HG03139 (cell line): ENCODE results near the gene TMEM185B.
"Not testable (repeated sequence)": the region's sequence is repeated elsewhere in the genome, so short reads cannot be mapped to it uniquely, and the experiment has no call there.

ENCODE experiments used
- ATAC-seq: cut with Tn5 transposase; IDR thresholded peaks from one replicate; pipeline ENCODE4 v1.9.1; 2021; ENCODE audit not compliant: unreplicated experiment

Gene TMEM185B

DNA sequence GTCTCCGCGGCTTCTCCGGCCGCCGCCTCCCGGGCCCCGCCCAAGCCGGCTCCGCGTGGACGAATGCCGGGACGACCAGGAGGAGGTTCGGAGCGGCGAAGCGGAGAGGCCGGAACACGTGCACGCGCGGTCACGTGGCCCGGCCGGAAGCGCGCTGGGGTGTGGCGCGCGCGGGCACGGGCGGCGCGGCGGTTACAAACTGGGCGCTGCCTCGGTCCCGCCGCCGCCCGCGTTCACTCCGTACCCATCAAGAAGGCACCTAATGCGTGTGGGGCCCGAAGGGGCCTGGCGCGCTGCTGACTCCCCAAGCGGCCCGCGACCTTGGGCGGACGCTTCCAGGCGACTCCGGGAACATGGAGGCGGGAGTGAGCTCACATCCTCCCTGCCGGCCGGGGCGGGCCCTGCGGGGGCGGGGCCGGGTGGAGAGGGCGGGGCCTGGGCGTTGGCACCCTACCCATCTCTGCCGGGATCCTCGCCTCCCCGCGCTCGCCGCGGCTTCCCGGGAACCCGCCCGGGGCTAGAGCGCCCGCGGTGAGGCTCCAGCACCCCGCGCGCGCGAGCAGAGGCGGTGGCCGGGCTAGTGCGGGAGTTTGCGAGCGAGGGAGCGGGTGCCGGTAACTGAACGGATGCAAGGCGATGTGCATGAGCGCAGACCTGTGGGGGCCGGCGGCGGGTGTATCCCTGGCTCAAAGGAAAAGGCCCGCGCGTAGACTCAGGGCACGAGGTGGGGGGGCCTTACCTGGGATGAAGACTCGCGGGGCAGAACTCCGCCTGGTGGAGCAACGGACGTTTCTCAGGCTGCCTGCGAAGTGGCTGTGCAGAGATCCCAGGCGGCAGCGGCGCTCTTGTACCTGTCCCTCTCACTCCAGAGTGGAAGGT, at the start of gene TMEM185B:
TSS of gene TMEM185B (minus strand) at position 367 of the 879 bp plus-strand sequence. CDS start 424 bp downstream, outside the sequence.
- ATAC-seq: peak; percentile 81

DNA sequence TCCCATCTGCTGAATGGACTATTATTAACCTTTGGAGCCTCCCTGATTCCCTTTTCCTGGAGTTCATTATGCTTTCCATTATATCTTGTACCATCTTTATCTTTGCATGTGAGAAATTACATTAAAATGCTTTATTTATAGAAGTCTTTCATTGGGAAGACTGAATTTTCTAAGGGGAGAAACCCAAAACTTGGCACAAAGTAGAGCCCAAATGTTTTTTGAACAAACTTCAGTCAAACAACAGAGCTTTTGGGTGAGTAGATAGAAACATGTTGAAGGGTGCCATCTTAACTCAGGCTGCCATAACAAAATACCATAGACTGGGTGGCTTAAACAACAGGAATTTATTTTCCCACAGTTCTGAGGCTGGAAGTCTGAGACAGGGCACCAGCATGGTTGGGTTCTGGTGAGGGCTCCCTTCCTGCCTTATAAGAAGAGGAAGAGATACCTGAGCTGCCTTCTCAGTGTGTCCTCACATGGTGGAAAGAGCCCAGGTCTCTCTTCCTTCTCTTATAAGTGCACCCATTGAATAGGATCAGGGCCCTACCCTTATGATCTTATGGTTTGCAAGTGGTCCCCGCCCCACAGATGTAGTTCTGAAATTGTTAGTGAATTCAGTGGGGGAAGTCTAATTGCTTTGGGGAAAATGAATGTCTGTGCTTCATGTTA, 48.6 kb upstream of the TMEM185B start:
- no peak for ATAC-seq

DNA sequence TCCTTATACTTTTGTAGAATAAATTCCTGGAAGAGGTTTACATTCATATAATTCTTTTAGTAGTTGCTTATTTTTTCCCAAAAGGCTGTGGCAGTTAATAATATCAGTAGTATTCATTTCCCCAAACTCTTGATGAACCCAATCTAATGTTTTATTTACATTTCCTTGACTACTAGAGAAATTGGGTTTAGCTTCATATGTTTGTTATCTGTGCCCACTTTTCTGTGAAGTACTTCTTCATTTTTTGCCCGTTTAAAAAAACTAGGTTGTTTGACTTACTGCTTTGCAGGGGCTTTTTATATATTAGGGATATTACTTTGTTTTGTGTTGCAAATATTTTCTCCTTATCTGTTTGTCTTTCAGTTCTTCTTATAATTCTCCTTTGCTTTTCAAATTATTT, 46.6 kb upstream of the TMEM185B start:
- ATAC-seq: no peak

GRCh38 chr2:120269076-120269744, 46.0 kb upstream of the TMEM185B start:
- ATAC-seq: no peak

GRCh38 chr2:120267348-120267747, 44.1 kb upstream of the TMEM185B start:
- ATAC-seq: no peak

DNA sequence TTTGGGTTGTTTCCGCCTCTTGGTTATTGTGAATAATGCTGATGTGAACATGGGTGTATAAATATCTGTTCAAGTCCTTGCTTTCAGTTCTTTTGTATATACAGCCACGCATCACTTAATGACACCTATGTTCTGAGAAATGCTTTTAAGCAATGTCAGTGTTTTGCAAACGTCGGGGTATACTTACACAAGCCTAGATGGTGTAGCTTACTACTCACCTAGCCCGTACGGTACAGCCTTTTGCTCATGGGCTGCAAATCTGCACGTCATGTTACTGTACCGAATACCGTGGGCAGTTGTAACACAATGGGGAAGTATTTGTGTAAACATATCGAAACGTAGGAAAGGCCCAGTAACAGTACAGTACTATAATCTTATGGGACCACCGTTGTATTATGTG, 41.8 kb upstream of the TMEM185B start:
- ATAC-seq: no peak

GRCh38 chr2:120262761-120263428, 39.7 kb upstream of the TMEM185B start:
- ATAC-seq: no peak

DNA sequence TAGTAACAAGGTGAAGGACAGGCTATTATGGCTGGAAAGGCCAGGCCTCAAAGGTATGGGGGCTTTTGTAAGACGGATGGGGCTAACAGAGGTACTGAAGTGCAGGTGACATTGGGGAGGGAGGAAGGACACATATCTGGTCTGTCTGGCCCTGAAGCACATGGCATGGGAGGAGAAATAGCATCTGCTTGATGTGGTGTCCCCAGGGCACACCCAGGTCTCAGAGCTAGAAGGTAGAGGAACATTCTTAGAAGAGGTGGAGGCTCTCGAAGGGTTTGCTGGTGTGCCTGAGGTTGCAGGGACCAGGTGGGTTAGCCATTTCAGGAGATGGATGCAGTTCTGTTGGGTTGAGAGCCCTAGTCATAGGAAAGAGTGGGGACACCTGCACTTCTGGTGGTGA, 39.0 kb upstream of the TMEM185B start:
- no peak for ATAC-seq

DNA sequence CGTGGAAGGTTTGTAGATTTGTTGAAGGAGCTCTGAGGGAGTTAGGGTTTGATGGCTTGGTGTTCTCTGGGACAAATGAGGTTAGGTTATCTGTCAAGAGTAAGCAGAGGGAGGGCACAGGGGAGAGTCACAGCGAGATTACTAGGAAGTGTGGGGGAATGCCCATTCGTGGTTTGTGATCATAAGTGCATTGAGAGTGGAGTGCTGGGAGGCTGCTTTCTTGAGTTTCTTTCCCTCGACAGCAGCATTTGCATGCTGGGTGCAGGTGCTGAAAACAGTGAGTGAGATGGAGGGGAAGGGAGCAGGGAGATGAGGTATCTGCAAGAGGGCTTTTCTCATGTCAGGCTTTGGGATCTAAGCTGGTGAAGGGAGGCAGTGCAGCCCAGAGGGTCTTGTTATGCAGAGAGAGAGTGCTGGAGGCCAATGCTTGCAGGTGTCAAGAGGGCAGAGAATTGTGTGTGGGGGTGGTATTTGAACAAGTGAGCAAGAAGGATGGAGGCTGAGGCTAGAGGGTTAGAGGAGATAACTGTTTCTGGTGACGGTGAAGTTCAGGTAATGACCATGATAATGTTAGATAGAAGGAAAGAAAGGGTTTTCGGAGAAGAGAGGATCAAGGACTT, 38.3 kb upstream of the TMEM185B start:
- ATAC-seq: peak; percentile 71

GRCh38 chr2:120260736-120261135, 37.5 kb upstream of the TMEM185B start:
- no peak for ATAC-seq

DNA sequence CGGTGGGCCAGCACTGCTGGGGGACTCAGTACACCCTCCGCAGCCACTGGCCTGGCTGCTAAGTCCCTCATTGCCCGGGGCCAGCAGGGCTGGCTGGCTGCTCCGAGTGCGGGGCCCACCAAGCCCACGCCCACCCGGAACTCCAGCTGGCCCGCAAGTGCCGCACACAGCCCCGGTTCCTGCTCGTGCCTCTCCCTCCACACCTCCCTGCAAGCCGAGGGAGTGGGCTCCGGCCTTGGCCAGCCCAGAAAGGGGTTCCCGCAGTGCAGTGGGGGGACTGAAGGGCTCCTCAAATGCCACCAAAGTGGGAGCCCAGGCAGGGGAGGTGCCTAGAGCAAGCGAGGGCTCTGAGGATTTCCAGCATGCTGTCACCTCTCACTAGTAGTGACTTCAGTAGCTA, 36.7 kb upstream of the TMEM185B start:
- ATAC-seq: not testable (repeated sequence)

GRCh38 chr2:120258196-120258595, 35.0 kb upstream of the TMEM185B start:
- ATAC-seq: no peak

GRCh38 chr2:120257522-120257921, 34.3 kb upstream of the TMEM185B start:
- no peak for ATAC-seq

GRCh38 chr2:120256651-120257000, 33.4 kb upstream of the TMEM185B start:
- ATAC-seq: no peak

- ATAC-seq: no peak
These were observed 32.9 kb upstream of the TMEM185B start for GRCh38 chr2:120255986-120256650.

DNA sequence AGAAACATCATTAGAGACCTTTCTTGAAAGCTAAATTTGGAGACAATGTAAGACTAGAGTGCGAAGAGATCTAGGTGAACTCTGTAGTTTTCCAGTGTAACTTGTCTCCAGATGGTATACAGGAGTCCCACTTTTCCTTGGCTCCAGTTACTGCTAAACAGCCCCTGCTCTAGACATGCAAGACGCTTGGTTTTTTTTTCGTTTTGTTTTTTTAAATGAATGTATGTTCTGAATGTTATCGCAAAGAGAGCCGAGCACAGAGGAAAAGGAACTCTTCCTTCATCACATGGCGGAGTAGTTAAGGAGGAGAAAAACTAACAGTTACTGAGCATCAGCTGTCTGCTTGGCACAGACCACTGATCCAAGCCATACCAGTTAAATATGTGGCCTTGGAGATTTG, 31.9 kb upstream of the TMEM185B start:
- no peak for ATAC-seq

DNA sequence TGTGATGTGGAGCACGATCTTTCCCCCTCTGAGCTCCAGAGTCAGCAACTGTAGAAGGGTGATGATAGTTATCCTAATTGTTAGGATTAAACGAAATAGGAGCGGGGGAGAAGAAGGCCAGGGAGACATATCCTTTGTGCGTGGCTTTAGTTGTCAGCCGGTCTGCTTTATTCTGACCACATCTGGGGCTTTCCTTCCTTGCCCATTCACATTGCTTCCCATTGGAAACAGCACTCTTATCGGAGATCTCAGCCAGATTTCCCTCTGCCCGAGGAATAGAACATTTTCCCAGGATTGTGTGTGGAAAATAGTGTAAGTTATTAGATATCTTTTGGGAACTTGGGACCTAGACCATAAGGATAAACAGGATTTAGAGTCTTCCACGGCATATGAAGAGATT, 31.0 kb upstream of the TMEM185B start:
- no peak for ATAC-seq

DNA sequence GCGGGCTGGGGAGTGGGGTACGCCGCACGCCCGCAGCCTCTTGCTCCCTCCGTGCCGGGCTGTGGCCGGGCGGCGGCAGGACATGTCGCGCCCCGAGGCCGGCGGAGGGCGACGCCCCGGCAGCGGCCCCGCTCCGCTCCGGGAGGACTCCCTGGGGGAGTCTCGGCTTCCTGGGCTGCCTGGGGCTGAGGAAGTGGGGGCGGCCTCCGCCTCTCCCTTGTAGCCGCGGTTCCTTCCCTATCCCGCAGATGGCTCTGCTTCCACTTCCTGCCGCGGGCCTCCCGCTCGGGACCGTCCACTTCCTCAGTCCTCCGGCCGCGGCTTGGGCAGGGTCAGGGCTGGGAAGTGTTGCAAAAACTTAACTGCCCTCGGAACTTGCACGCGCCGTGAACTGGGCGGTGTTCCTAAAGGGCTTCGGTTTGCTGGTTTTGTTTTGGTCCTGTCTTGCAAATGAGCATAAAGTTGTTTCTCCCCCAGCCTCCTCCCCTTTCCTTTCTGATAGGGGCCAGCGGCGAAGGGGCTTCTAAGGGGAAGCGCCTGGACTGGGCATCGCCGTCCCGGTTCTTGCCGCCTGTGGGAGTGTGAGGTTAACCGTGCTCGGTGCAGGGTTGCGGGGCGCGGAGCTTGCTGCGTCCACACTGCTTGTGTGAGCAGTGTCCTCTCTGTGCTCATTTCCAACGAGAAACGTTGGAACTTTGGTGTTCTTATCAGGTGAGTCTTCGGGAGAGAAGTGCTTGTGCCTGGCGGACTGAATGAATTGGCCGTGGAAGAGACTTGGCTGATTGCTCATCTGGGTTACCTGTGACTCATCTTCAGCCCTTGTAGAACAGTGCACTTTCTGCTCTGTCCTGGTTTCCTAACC, 30.1 kb upstream of the TMEM185B start:
- peak; percentile 24 for ATAC-seq
